ENCODE measurements around the gene GPC3.
"Not testable (repeated sequence)": the region's sequence is repeated elsewhere in the genome, so short reads cannot be mapped to it uniquely, and the experiment has no call there.

GPC3 gene

DNA sequence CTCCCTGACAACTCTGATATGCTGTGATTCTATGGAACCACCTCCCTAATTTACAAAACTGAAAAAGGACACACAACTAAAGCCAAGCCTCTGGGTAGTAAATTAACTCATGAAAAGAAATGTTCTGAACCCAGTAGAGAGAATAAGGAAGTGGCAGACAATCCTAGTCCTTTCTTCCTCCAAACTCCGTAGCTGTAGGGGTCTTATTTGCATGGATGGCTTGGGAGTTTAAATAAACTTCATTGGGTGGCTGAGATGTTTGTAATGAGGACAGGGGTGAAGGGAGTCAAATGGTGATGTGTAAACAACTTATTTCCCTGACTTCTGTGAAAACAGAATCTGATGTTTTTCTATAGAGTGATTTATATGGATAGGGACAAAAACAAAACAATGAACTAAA, 59.3 kb downstream of the GPC3 start:
- no peak for DNase-seq (ENCODE audit: low spot score)

DNA sequence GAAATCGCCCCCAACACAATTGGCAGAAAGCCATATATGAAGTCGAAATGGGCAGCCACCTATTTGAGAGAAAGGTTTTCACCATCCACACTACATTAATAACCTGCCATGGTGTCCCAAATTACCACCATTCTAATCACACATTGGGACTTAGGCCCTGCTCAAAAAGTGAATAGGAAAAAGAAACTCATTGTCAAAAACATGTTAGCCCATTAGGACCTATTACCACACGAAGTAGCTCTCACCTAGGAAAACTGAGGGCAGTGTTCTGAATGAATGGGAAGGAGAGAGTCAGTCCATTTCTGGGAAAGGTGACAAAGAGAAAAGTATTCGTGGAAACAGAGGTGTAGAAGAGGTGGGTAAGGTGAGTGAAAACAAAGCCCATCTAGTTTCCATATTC, 60.8 kb downstream of the GPC3 start:
- no peak for DNase-seq (ENCODE audit: low spot score)

DNA sequence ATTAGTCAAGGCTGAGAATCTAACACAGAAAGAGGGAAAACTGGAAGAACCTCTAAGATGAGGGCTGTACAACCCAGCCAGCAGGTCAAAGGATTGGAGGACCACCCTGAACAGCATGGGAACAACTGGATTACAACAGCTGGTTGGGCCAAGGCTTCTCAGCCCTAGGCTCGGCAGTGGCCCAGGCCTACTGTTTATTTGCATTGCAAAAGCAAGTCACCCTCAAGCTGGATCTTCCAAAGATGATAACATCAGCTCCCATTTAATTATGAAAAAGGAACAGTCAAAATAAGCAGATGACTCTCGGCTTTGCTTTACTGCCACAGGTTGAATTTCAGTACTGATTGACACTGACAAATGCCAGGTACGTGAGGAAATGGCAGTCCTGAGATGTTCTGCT, 61.8 kb downstream of the GPC3 start:
- no peak for DNase-seq (ENCODE audit: low spot score)

DNA sequence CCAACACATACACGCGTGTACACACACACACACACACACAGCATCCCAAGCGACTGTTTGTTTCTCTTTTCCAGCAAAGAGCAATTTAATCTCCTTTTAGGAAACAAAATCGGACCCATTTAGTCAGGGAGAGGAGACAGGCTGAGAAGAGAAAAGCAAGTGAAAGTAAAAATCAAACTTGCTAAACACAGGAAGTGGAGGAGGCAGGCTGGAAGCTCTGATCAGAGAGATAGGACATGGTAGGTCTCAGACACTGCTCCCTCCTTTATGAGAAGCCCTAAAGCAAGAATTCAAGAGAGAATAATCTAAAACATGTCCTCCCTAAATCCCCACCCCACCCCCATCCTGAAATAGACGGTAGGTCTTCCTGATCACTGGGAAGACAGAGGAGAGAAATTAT, 62.3 kb downstream of the GPC3 start:
- DNase-seq (ENCODE audit: low spot score) = peak; percentile 1

DNA sequence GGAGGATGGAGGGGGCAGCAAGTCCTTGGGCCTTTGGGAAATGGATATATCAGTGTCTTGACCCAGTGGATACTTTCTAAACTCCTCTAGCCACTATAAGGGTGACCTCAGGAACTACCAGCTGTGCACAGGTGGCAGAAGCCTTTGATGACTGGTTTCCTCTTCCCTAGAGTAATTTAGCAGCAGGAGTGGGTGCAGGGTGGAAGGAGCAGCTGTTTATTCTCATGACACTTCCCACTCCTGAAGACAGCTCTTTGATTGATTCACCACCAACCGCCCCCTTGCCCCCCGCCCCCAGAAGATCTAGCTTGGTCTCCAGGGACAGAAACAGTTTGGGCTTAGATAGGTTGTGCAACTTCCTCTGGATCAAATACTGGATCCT, 63.0 kb downstream of the GPC3 start:
- DNase-seq (ENCODE audit: low spot score) = no peak

DNA sequence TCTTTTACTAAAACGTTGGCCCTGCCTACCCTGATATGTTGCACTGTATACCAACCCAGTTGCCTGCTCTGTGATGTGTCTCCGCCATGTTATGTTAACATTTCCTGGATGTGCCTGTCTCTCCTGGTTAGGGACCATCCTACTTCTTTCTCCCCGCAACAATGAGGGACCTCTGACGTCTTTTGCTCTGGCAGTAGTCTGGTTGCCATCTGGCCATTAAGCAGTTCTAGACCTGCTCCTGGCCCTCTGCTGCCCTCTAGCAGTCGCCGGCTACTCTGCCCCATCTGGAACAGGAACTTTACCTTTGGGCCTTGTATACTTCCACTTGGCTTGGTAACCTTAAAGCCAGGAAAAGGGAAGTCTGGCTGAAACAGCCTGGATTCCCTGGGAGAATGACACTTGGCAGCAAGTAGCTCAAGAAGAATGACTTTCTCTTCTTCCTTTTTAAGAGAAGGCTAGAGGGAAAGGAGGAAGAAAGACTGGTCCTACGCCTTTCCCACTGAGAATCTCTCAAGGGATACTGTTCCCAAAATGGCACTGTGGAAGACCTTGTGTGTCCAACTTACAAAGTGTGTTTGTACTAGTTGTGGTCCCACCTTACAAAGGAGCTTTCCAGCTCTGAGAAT, 63.5 kb downstream of the GPC3 start:
- DNase-seq (ENCODE audit: low spot score) = peak; percentile 9

DNA sequence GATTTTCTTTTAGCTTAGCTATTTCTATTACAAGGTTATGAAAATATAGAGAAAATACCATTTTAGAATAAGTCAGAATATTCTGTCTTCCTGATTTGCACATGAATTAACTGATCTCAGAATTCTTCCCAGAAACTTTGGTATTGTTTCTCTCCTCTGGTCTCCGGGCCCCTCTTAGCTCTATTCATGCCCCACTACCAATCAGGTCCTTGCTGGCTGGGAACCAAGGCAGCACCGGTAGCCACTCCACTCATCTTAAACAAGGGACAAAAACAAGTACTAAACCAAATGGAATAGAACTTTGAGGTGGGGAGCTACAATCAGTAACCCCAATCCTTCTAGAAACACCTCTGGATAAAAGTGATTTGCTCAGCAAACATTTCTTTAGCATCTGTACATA, 64.3 kb downstream of the GPC3 start:
- DNase-seq (ENCODE audit: low spot score) = no peak

DNA sequence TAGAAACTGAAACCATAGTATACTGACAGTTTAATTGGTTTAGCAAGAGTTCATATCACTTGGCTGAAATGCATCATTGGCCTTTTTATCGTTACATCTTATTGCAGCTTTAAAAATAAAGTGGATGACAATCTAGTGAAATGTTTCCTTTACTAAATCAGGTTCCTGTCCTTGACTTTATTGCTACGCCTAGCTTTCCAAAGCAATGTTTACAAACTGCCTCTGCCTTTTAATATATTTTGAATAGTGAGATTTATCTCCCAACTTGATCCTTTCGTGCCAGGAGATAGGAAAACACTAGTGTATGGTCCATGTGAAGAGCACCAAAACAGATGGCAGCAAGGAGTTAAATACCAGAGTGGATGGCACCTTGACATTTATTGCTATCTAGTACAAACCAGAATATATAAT, 67.0 kb downstream of the GPC3 start:
- DNase-seq (ENCODE audit: low spot score) = no peak

DNA sequence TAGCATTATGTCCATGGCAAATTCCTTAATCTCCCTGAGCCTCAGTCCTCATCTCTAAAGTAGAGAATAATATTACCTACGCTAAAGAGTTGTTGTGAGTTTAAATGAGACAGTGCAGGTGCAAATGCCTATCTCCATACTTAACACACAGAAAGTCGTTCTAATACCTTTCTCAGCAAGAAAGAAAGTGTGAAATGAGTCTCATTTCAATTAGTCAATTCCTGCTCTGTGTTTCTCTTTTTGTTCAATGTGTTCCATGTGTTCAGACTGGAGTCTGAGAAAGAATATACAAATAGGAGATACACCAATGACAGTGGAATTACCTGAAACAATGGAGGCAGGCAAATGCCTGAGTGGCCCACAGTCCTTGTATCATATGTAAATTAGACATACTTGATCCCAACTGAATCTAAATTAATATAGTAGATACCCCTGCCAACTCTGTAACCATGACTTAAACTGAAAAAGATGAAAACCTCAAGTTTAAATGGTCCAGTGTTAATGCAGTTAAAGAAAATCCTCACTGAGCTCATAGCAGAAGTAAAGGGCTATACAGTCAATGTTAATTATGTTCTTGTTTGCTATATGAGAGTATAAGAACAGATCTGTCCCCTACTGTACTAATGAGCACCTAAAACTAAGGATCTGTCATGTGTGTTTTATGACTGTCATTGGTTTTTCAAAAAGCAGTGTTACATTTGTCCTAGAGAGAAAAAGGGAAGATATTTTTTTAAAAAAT, 68.2 kb downstream of the GPC3 start:
- no peak for DNase-seq (ENCODE audit: low spot score)

DNA sequence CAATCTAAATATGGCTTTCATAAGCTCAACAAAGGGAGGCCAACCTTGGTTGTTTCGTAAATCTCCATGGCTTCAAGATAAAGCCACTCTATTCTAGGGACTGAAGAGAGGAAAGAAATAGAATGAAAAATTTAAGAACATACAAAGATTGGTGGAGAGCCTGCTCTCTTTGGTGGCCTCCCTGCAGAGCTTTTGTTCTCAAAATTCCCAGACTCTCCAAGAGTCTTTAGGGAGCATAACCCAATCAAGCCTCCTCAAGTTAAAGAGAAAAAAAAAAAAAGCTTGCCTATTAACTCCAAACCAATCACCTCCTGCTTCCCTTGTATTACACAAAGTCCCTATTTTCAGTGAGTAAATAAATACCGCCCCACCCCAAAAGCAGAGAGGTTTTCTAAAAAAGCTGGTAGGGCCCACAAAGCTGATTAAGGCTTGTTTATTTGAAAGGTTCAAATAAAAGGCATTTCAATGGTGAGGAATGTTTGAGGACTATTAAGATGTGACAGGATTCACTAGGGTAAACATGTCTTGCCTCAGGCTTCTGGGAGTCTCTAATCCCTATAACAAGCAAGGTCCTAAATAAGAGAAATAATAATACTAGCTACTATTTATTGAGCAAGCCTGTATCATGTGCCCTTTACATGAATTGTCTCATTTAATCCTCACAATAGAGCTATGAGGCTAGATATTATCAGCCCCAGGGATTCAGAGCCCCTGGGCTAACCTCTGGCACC, 71.6 kb downstream of the GPC3 start:
- DNase-seq (ENCODE audit: low spot score) = no peak

DNA sequence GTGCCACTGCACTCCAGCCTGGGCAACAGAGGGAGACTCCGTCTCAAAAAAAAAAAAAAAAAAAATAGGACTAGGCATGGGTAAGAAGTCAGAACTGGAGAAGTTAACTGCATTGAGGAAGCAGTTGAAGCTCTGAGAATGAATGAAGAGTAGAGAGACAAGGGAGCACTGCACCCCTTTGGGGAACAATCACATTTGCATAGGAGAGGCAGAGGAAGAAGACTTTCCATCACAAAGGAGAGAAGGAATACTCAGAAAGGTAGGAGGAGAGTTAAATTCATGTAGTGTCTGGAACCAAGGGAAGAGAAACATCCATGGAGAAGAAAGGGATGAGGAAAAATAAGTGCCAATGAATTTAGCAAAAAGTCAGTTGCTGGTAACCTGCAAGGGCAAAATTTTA, 72.4 kb downstream of the GPC3 start:
- DNase-seq (ENCODE audit: low spot score) = no peak

DNA sequence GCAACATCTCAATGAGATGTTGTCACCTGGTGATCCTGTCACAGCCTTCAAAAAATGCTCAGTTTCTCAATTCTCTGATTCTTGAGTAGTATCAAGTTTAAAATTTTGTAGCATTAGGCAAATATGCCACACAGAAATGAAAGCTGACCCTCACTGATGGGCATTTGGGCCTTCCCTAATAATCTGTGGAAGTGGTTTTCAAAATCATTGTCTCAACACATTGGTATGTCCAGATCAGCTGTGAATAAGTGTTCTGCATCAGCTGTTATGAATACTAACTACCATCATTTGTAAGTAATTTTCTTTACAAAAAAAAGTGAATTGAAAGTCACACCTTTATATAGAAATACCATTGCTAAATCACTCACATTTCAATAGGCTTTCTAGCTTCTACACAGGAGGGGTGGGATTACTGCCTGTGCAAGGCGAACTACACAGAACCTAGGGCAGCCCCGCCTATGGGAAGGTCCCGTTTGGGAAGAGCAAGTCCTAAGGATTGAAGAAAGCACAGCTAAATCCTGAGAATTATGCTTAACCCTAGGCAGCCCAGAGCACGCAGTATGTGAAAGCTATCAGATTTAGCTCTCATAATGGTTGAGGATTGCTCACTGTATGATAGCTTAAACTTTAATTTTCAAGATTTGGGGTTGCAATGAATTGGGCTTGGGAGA, 73.4 kb downstream of the GPC3 start:
- no peak for DNase-seq (ENCODE audit: low spot score)

DNA sequence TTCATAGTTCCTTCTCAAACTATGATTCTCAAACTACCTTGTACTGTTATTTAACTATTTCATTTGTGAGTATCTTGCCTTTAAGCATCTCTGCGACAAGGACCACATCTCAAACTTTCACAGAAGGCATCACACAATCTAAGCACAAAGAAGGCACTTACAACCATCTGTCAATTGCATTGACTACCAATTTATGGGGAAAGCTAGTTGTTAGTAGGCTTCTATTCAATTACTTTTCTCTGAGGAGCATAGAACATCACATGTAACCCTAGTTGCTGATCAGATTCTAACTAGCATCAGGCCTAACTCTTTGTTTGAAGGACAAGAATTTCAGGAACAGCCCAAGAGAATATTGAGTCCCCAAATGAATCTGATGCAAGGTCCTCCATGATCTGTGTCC, 74.9 kb downstream of the GPC3 start:
- no peak for DNase-seq (ENCODE audit: low spot score)

DNA sequence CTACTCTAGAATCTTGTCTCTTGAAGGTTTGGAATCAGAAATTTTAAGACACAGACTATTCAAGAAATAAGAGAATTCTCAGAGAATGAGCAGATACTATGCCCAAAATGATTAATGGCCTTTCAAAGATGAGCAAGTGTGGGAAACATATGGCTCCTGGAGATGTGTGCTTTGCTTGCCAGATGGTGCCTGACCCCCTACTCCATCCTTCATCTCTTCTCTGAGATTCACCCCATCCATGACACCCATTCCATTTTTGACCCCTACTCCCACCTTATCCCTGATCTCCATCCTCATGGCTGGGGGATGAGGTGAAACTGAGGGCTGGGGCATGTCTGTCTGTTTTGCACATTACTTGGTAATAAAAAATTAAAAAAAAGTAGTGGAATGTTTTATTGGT, 75.5 kb downstream of the GPC3 start:
- no peak for DNase-seq (ENCODE audit: low spot score)

DNA sequence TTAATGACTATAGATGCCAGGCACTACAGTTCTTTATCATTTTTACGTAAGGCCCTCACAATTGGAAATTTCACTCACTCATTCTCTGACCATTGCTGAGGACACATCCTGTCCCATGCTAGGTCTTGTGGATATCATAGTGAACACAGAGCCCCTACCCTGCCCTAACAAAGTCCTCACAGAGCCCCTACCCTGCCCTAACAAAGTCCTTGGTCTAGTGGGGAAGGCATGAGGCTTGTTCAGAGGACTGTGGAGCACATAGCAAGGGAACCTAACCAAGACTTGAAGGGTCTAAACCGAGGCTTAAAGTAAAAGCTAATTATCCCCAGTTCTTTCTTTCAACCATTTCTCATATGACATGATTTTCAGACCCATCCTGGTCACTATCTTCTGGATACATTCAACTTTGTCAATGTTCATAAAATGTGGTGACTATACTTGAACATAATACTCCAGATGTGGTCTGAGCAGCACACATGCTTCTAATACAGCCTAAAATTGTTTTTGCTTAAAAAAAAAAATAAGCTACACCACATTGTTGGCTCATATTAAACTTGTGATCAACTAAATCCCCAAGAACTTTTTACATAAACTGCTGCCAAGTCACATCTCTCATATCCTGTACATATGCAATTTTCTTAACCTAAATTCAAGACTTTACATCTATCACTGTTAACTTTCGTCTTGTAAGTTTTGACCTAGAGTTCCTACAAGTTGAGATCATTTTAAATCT, 77.0 kb downstream of the GPC3 start:
- DNase-seq (ENCODE audit: low spot score) = no peak

DNA sequence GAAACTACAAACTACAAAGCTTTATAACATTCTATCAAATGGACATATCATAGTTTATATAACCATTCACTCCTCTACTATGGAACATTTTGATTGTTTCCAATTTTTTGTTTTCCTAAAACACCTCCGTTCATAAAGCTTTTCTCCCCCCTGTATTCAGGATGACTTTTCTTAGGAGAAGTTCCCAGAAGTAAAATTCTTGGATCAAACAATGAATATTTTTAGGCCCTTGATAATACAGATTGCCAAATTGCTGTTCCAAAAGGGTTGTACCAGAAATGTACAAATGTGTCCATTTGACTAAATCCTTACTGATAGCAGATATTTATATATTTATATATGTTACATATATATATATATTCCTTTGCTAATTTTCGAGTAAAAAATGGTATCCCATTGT, 77.8 kb downstream of the GPC3 start:
- DNase-seq (ENCODE audit: low spot score) = no peak

DNA sequence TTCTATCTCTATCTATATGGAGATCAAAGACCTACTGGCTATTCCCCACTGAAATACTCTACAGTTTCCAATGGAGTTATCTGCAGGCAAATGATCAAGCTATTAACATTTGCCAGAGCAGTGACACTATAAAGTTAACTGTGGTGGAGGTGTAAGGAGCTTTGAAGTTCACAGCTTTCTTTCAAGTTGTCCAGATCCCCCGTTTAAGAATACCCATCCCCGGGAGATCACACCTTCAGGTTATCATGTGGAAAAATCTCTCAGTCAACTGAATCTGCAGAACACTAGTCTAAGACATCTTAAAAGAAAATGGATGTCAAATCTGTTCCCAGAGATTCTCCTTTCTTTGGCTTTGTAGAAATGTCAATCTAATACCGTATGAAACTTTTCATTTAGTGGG, 80.1 kb downstream of the GPC3 start:
- no peak for DNase-seq (ENCODE audit: low spot score)

DNA sequence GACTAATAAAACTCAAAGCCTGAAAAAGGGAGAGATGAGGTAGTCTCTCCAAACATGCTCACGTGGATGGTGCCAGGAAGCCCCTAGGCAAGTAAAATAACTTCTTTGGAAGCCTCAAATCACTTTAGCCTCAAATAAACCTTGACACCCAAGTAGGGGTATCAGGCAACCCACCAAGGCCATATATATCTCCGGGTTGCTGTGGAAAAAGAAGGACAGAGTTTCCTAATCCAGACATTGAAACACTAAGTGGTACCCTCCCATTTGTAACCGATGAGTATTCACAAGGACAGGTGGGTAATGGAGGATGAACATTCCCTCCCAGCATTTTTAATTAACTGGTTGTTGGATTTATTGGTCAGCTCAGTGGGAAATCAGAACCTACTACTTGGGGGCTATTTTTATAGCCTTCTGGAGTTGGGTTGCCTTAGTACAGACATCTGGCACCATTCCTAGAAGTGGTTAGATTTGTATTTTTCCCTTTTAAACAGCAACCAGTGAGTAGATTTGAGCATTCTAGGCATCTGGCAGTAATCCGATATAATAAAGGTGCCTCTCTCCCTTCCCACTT, 87.7 kb downstream of the GPC3 start:
- DNase-seq (ENCODE audit: low spot score) = no peak

DNA sequence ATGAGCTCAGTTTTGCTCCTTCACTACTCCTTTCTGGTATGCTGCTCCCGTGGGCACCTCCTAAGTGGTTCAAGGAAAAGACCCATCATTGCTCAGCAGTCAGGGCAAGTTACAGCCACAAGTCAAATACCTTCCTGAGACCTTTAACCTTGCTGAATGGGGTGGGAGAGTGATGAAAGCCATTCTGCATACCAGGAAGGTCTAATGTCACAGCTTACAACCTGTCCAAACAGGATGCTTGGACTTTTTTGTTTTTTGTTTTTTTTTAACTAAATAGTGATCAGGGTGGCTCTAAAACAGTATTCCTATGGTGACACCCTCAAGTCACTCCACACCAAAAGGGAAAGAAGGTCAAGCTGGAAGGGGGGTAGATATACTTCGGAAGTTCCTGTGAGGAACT, 93.1 kb downstream of the GPC3 start:
- no peak for DNase-seq (ENCODE audit: low spot score)

DNA sequence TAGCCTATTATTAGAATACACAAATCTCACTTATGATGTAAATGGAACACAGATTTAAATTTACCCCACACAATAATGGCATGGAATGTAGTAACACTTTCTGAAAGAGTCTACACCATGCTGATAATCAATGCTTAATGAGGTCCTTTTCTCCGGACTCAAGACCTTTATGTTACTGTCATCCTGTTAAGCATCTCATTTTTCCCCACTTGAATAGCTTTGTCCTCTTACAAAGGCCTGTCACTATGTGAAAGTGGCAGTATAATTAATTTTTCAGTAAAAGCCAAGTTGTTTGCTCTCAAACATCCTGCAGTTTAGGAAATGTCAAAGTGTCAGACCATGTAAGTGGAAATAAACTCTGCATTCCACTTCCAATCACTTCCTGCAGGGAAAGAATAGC, 96.4 kb downstream of the GPC3 start:
- no peak for DNase-seq (ENCODE audit: low spot score)

DNA sequence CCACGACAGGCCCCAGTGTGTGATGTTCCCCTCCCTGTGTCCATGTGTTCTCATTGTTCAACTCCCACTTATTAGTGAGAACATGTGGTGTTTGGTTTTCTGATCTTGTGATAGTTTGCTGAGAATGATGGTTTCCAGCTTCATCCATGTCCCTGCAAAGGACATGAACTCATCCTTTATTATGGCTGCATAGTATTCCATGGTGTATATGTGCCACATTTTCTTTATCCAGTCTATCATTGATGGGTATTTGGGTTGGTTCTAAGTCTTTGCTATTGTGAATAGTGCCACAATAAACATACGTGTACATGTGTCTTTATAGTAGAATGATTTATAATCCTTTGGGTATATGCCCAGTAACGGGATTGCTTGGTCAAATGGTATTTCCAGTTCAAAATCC, 97.3 kb downstream of the GPC3 start:
- DNase-seq (ENCODE audit: low spot score) = not testable (repeated sequence)

Measured in hepatic stellate cell (primary cell).